Bronchial epithelial cell (primary cell): Measurements from ENCODE around the gene NT5DC2. TPM values are rescaled to one million over a fixed set of nuclear protein-coding genes. Genes with fewer than 3 reads are reported as not detected.

ENCODE experiments used
- DNase-seq: peaks from one replicate; pipeline ENCODE4 v3.0.0-alpha.2; 2010; ENCODE audit warnings: low read depth
- FAIRE-seq: peaks from 2 replicates; lab custom pipeline; 2011; peaks lifted over from hg19 to GRCh38; lab: Jason Lieb, UNC
- H3K27me3 ChIP-seq: 2 replicates; pipeline ENCODE4 v1.5.1; 2011; ENCODE audit warnings: low read length; ENCODE audit not compliant: control insufficient read depth, insufficient read depth
- H3K36me3 ChIP-seq: 2 replicates; pipeline ENCODE4 v1.5.1; 2011; ENCODE audit warnings: low read length; ENCODE audit not compliant: control insufficient read depth, insufficient read depth
- H3K4me3 ChIP-seq: 2 replicates; pipeline ENCODE4 v1.5.1; 2011; ENCODE audit warnings: mild to moderate bottlenecking, low read depth, low read length, control low read depth
- total RNA-seq: library from RNA; depleted of rRNA; stranded (reverse); fragments of >200 nt; gene quantifications from 2 replicates; pipeline ENCODE4 v1.2.1, GENCODE V29; 2014
- TF ChIP-seq, protein P1 (sequence below): IDR thresholded peaks from 2 replicates; pipeline ENCODE4 v1.5.1; 2011; ENCODE audit warnings: mild to moderate bottlenecking, moderate library complexity, low read length, control low read depth, inconsistent platforms; ENCODE audit not compliant: insufficient read depth, severe bottlenecking

NT5DC2 gene
- total RNA-seq, 1 donor from 2014 or later, result 29.7 TPM

DNA sequence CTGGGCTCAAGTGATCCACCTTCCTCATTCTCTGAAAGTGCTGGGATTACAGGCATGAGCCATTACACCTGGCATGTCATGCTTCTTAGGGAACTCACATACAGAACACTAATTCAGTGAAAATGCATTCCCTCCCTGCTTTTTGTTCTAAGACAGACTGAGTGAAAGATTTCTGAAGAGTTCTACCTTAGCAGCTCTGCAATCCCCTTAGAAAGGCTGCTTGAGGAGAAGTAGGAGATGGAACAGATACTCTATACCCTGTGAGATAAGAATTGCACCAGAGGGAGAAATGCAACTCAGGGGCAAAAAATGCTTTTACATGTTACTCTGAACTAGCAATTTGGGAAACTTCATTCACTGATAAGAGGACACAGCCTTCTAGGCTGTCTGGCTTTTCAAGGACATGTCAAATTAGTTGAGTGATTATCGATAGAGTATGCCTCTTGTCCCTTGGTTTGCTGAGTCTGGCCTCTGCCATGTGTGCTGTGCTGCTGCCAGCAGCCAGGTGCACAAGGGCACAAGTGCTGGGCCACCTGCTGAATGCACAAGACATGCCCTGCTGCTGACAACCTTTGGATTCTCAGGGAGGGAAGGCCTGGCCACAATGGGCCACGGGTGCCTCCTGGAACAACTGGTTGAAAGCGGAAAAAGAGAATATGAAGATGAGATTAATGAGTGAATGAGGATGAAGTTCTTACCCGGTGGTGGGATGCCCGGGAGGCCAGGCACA lies 20.5 kb upstream of the NT5DC2 start:
- H3K36me3 ChIP-seq, result peaks cover 6% of the 10 kb centered on the region
- no peak for FAIRE-seq
- no peaks in the 10 kb centered on the region for H3K27me3 ChIP-seq
- no peak for DNase-seq
- TF ChIP-seq, protein P1, sequence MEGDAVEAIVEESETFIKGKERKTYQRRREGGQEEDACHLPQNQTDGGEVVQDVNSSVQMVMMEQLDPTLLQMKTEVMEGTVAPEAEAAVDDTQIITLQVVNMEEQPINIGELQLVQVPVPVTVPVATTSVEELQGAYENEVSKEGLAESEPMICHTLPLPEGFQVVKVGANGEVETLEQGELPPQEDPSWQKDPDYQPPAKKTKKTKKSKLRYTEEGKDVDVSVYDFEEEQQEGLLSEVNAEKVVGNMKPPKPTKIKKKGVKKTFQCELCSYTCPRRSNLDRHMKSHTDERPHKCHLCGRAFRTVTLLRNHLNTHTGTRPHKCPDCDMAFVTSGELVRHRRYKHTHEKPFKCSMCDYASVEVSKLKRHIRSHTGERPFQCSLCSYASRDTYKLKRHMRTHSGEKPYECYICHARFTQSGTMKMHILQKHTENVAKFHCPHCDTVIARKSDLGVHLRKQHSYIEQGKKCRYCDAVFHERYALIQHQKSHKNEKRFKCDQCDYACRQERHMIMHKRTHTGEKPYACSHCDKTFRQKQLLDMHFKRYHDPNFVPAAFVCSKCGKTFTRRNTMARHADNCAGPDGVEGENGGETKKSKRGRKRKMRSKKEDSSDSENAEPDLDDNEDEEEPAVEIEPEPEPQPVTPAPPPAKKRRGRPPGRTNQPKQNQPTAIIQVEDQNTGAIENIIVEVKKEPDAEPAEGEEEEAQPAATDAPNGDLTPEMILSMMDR, result no peak
- no peak overlapping the region for H3K4me3 ChIP-seq

DNA sequence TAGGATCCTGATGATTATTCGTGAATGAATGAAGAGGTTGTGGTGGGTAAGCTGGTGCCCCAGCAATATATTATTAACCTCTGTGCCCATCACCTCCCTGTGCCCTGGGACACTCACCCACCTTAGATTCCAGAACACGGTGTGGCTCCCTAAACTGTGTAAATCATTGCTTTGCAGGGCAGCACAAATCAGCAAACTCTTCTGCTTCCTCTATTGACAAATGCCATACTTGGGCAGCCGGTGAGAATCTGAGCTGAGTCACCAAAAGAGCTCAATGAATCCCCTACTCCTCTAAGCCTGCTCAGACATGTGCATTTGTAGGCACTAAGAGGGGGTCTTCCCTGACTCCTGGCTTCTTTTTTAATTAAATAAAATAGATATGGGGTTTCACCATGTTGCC lies 18.4 kb upstream of the NT5DC2 start:
- no peaks in the 10 kb centered on the region for H3K27me3 ChIP-seq
- peaks cover 7% of the 10 kb centered on the region for H3K36me3 ChIP-seq
- H3K4me3 ChIP-seq, result no peak overlapping the region
- DNase-seq (peak; percentile 71), FAIRE-seq (no peak)
- TF ChIP-seq, protein P1, result no peak

DNA sequence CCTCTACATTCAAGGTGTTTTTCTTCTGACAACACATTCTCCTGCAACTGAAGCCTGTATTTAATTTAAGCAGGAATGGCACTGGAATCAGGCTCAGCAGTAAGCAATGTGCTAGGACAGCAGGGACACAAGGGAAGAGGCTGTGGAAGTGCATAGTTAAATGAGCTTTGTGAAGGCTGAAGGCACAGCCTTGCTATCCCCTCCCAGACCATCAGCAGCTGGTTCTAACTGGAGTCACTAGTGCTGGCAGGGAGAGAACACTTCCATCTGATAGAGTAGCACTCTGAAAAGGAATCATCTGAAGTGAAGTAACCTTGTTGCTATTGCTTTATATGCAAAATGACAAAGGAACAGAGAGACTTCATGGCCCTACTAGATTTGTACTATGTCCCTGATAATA lies 17.5 kb upstream of the NT5DC2 start:
- peaks cover 7% of the 10 kb centered on the region for H3K36me3 ChIP-seq
- DNase-seq (no peak), FAIRE-seq (peak; percentile 47)
- TF ChIP-seq, protein P1, result no peak
- H3K27me3 ChIP-seq, result no peaks in the 10 kb centered on the region
- H3K4me3 ChIP-seq, result no peak overlapping the region

DNA sequence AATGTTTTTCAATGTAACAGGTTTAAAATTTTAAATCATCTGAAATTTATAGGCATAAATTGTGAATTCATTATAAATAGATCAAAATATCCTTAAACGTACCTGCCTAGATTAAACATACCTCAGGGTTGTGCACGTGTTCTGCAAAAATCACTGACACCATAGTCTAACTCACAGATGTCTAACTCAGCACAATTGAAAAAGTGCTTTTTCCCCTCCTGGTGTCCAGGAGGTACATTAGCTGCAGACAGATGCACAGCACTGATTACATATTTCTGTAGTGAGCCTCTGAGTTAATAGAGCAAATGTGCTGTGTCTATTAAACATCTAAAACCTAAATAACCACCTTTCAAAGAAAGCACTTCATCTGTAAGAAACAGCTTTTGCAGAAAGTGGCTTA lies 13.5 kb upstream of the NT5DC2 start:
- H3K4me3 ChIP-seq, result no peak overlapping the region
- DNase-seq, result no peak
- FAIRE-seq, result peak; percentile 75
- TF ChIP-seq, protein P1, result no peak
- no peaks in the 10 kb centered on the region for H3K27me3 ChIP-seq
- peaks cover 7% of the 10 kb centered on the region for H3K36me3 ChIP-seq

DNA sequence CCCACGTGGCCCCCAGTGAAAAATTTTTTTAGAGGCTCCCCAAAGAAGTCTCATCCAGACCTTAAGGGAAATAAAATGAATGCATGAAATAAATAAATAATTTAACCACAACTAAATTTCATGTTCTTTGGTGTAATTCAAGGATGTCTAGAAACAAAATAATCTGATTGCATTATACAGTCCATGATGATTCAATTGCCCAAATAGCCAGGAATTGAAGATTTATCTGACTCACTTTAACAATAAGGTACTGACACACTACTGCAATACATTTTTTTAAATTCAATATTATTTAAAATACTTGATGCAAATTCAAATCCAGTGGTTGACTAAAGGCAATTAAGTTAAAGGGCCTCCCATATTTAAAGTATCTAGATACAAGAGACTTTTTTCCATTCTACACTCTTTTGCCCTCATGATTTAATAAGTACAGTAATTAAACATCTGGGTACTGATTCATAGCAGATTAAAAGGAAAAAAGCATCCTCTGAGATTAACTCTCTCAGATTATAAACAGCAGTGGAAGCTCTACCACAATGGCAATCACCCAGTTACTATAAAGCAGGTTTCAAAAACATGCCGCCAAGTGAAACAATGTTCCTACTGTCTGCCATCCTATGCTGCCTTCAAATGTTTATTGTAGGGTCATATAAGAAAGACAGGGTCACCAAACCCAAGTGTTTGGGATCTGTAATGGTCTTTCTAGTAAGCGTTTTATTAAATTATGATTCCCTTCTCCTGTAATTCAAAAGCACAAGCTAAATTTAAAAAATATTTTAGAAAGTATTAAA lies 12.6 kb upstream of the NT5DC2 start:
- DNase-seq (no peak), FAIRE-seq (no peak)
- TF ChIP-seq, protein P1, result no peak
- Histone ChIP-seq H3K36me3 (peaks cover 9% of the 10 kb centered on the region), H3K4me3 (no peak overlapping the region), H3K27me3 (no peaks in the 10 kb centered on the region)
